GM12873 (cell line): ENCODE results near the gene MALRD1.

Source experiments
- TF ChIP-seq, protein P1 (sequence below): IDR thresholded peaks from 2 replicates; pipeline ENCODE4 v1.5.1; 2012; ENCODE audit warnings: low read depth, mild to moderate bottlenecking, moderate library complexity, low read length, control low read depth; ENCODE audit not compliant: insufficient read depth; ENCODE audit errors: missing control alignments

The MALRD1 gene

GRCh38 chr10:19048489-19048888 is at the start of gene MALRD1:
MALRD1 (plus strand) TSS chr10:19048801; CDS start chr10:19048939, 138 bp downstream.
- TF ChIP-seq, protein P1, sequence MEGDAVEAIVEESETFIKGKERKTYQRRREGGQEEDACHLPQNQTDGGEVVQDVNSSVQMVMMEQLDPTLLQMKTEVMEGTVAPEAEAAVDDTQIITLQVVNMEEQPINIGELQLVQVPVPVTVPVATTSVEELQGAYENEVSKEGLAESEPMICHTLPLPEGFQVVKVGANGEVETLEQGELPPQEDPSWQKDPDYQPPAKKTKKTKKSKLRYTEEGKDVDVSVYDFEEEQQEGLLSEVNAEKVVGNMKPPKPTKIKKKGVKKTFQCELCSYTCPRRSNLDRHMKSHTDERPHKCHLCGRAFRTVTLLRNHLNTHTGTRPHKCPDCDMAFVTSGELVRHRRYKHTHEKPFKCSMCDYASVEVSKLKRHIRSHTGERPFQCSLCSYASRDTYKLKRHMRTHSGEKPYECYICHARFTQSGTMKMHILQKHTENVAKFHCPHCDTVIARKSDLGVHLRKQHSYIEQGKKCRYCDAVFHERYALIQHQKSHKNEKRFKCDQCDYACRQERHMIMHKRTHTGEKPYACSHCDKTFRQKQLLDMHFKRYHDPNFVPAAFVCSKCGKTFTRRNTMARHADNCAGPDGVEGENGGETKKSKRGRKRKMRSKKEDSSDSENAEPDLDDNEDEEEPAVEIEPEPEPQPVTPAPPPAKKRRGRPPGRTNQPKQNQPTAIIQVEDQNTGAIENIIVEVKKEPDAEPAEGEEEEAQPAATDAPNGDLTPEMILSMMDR: no peak

- TF ChIP-seq, protein P1: no peak
Measured at GRCh38 chr10:19003341-19003740, 45.3 kb upstream of the MALRD1 start.

DNA sequence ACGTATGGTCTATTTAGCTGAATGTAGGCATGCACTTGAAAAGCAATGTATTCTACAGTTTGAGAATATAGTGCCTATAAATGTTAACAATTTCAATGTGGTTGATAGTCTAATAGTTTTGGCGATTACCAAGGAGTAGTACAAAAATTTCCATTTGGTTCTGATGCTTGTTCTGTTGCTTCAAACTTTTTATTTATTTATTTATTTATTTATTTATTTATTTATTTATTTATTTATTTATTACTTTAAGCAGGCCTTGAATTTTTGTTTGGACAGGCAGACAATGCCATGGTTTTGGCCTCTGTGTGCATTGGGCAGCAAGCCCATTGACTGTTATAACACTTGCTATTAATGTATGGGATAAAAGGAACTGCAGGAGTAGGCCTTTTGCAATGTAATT is 36.5 kb upstream of the MALRD1 start:
- TF ChIP-seq, protein P1: no peak

- TF ChIP-seq, protein P1: no peak
Measured at GRCh38 chr10:19014034-19014433, 34.6 kb upstream of the MALRD1 start.

- TF ChIP-seq, protein P1: no peak
Measured at GRCh38 chr10:19014498-19014897, 34.1 kb upstream of the MALRD1 start.

- TF ChIP-seq, protein P1: no peak
Measured at GRCh38 chr10:19017116-19017890, 31.3 kb upstream of the MALRD1 start.

- TF ChIP-seq, protein P1: no peak
Measured at GRCh38 chr10:19021162-19021561, 27.4 kb upstream of the MALRD1 start.
